Kidney epithelial cell (primary cell): ENCODE data around the gene DLG2. TPM values are rescaled to one million over a fixed set of nuclear protein-coding genes. Genes with fewer than 3 reads are reported as not detected.
"Not testable (repeated sequence)": the region's sequence is repeated elsewhere in the genome, so short reads cannot be mapped to it uniquely, and the experiment has no call there.

Experiments
- DNase-seq: peaks from one replicate; pipeline ENCODE4 v3.0.0-alpha.2; 2010; ENCODE audit warnings: low read depth
- H3K27me3 ChIP-seq: 2 replicates; pipeline ENCODE4 v1.6.0; 2011; ENCODE audit warnings: low read length; ENCODE audit not compliant: control insufficient read depth, insufficient read depth
- H3K36me3 ChIP-seq: 2 replicates; pipeline ENCODE4 v1.5.1; 2011; ENCODE audit warnings: low read length; ENCODE audit not compliant: control insufficient read depth, insufficient read depth
- H3K4me3 ChIP-seq: 2 replicates; pipeline ENCODE4 v1.5.1; 2011; ENCODE audit warnings: low read depth, mild to moderate bottlenecking, control low read depth, low read length
- CTCF ChIP-seq: IDR thresholded peaks from 2 replicates; pipeline ENCODE4 v1.5.1; 2011; ENCODE audit warnings: mild to moderate bottlenecking, moderate library complexity, low read length, control low read depth, inconsistent platforms; ENCODE audit not compliant: insufficient read depth, poor library complexity, severe bottlenecking
- total RNA-seq: library from RNA; depleted of rRNA; stranded (reverse); fragments of >200 nt; gene quantifications from 2 replicates; pipeline ENCODE4 v1.2.3, GENCODE V29; 2015

DLG2 gene
- total RNA-seq, 1 donor from 2014 or later = 0.75 TPM

DNA sequence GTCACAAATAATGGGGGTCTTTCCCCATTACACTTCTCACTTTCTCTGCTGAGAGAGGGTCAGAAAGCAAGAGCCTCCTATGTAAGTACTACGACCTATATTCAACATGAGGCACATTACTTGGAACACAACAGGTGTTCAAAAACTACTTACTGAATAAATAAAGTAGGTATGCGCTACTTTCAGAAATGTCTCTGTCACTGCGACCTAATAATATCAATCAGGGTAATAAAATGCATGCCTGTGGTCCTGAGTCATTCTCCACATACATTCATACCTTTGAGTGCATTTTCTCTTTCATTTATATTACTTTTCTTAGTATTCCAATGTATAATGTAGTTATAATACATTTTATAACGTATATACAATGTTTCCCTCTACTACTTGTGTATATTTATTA, 838.9 kb downstream of the DLG2 start:
- DNase-seq = no peak
- no peak for TF ChIP-seq CTCF
- no peaks in the 10 kb centered on the region for H3K27me3 ChIP-seq
- H3K36me3 ChIP-seq = no peaks in the 10 kb centered on the region
- no peak overlapping the region for H3K4me3 ChIP-seq

GRCh38 chr11:84784158-84784557, 843.0 kb downstream of the DLG2 start:
- DNase-seq, H3K27me3 ChIP-seq, H3K4me3 ChIP-seq, H3K36me3 ChIP-seq: not testable (repeated sequence)

GRCh38 chr11:84780689-84781293, 846.4 kb downstream of the DLG2 start:
- TF ChIP-seq CTCF = peak; percentile 63
- no peak for DNase-seq
- Histone ChIP-seq H3K27me3 (no peaks in the 10 kb centered on the region), H3K4me3 (no peak overlapping the region), H3K36me3 (no peaks in the 10 kb centered on the region)

DNA sequence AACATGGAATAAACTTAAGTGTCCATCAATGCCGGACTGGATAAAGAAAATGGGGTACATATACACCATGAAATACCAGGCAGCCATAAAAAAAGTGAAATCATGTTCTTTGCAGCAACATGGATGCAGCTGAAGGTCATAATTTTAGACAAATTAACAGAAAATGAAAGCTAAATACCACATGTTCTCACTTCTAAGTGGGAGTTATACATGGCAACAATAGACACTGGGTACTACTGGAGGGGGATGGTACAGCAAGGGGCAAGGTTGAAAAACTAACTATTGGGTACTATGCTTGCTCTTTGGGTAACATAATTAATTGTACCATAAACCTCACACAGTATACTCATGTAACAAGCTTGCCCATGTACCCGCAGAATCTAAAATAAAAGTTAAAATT, 851.6 kb downstream of the DLG2 start:
- TF ChIP-seq CTCF = no peak
- Histone ChIP-seq H3K4me3 (no peak overlapping the region), H3K27me3 (no peaks in the 10 kb centered on the region), H3K36me3 (no peaks in the 10 kb centered on the region)
- no peak for DNase-seq

DNA sequence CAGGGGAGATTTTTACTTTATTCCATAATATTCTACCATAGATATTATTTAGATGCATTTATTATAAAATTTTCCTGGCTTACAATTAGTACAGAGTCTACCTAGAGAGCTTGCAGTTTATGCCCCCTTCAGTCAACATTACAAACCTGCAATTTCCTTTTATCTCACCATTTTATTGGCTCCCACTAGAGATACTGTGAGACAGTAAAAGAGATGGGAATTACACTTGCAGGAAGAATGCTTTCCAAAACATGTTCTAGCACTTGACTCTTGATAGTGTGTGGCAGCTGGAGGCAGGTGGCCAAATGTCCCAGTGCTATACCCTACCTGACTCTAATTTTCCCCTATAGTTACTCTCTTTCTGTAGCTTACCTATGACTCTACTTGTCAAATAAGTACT, 863.2 kb downstream of the DLG2 start:
- no peak for DNase-seq
- no peaks in the 10 kb centered on the region for H3K36me3 ChIP-seq
- no peak overlapping the region for H3K4me3 ChIP-seq
- H3K27me3 ChIP-seq = no peaks in the 10 kb centered on the region
- no peak for TF ChIP-seq CTCF

DNA sequence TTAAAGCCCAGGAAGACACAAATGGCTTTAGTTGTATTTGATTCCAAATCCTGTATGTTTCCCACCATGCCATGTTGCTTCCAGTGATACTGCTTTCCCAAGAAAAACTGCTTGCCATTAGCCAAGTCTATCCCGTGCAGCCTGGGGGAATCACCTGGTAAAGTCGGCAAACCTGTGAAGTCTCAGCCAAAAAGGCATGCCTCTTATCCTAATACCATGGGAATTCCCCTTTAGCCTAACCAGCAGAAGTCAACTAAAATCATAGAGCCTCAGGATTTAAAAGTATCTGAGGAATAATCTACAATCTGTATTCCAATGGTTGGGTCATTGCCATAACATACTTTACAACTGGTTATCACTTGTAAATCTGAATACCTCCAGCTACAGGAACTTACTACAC, 869.4 kb downstream of the DLG2 start:
- no peak for TF ChIP-seq CTCF
- DNase-seq = no peak

More for the DNA sequence above, 869.4 kb downstream of the DLG2 start:
- H3K27me3 ChIP-seq = no peaks in the 10 kb centered on the region
- no peak overlapping the region for H3K4me3 ChIP-seq
- H3K36me3 ChIP-seq = no peaks in the 10 kb centered on the region
